ENCODE results near the gene CPE. TPM values are rescaled to one million over a fixed set of nuclear protein-coding genes. Genes with fewer than 3 reads are reported as not detected.

CPE gene
- total and polyA plus RNA-seq, 10 of the 15 experiments (the other 5 are each of a cell fraction or from before 2014, with no cell fraction given): 0.05 to 0.14 TPM; not detected in 8

- intact Hi-C loops (cut with micrococcal nuclease; ENCODE audit: unreplicated experiment): no loop called here
- POLR2A ChIA-PET: no interaction called here
- WGBS (ENCODE audit: insufficient coverage, insufficient replicate concordance, low lambda C conversion rate, missing lambda C conversion rate): 69% methylated on average over 5 of the region's 5 CpGs
- no peaks in the 10 kb centered on the region for H3K36me3 ChIP-seq (ENCODE audit: control insufficient read depth in 2 of 2, insufficient read depth in 2 of 2, low read length in 1 of 2)
- no peak overlapping the region for H3K9ac ChIP-seq (ENCODE audit: control insufficient read depth, insufficient read depth, low read length)
- H2AFZ ChIP-seq (ENCODE audit: control insufficient read depth, low read depth, low read length): no peak overlapping the region
- RAD21 ChIA-PET (ENCODE audit: unreplicated experiment): no interaction called here
- in situ Hi-C loops (cut with MboI): no loop called here
- CTCF ChIA-PET: interaction anchor here (0.6 to 1.1 kb wide), 6 partner anchors 19 to 435 kb away, joined by 3 to 4 read pairs (median 3); partner anchors contain the start of gene TMEM192
- H3K4me3 ChIP-seq: no peak overlapping the region
- DNase-seq (ENCODE audit: low read depth, low spot score) (no peak), FAIRE-seq (no peak), ATAC-seq (no peak)
- no peak overlapping the region for H3K27ac ChIP-seq (ENCODE audit: control insufficient read depth, insufficient read depth)
- no peaks in the 10 kb centered on the region; a peak in 1 of 4 replicates for H3K27me3 ChIP-seq (replicated peaks in 1 of 2; ENCODE audit: control insufficient read depth in 2 of 2, insufficient read depth in 2 of 2, low read length in 1 of 2)
- no peaks in the 10 kb centered on the region for H3K9me3 ChIP-seq (replicated peaks; ENCODE audit: control insufficient read depth, insufficient read depth, low read length)
- no peaks in the 10 kb centered on the region for H4K20me1 ChIP-seq (ENCODE audit: control insufficient read depth, insufficient read depth)
- no TSS peak for BruUV-seq (replicated peaks)
- no peaks in the 10 kb centered on the region for H3K79me2 ChIP-seq (ENCODE audit: control insufficient read depth, insufficient read depth, low read length)
- no peak overlapping the region for H3K4me2 ChIP-seq (ENCODE audit: control insufficient read depth, insufficient read depth)
- TF ChIP-seq EZH2 (IDR thresholded peaks at IDR 0.05; ENCODE audit: borderline replicate concordance, control insufficient read depth, low read depth, low read length): no peak
- TF ChIP-seq IKZF1 (conservative IDR thresholded peaks at IDR 0.05): no peak
- TF ChIP-seq NR2C1 (IDR thresholded peaks at IDR 0.05): no peak
- no peak for TF ChIP-seq EP300 (IDR thresholded peaks at IDR 0.05; ENCODE audit: borderline replicate concordance in 1 of 2, control insufficient read depth in 1 of 2, low read depth in 2 of 2, low read length in 2 of 2)
- no peak for TF ChIP-seq SMARCA5 (IDR thresholded peaks at IDR 0.05)
- no peak for TF ChIP-seq CREB1 (IDR thresholded peaks at IDR 0.05; ENCODE audit: low read depth)
- TF ChIP-seq RCOR1 (conservative IDR thresholded peaks at IDR 0.05; ENCODE audit: low read depth, low read length): no peak
- TF ChIP-seq SKIL (IDR thresholded peaks at IDR 0.05; ENCODE audit: low read depth, poor library complexity, severe bottlenecking): no peak
- TF ChIP-seq MEF2A (IDR thresholded peaks at IDR 0.05; ENCODE audit: insufficient read depth, low read depth, low read length): no peak
- TF ChIP-seq YBX1 (IDR thresholded peaks at IDR 0.05): no peak
- no peak for TF ChIP-seq POLR2A (IDR thresholded peaks at IDR 0.05; ENCODE audit: low read depth, low read length)
- no peak for TF ChIP-seq MTA2 (IDR thresholded peaks at IDR 0.05; ENCODE audit: low read depth)
- TF ChIP-seq RBBP5 (conservative IDR thresholded peaks at IDR 0.05): no peak
- no peaks in the 10 kb centered on the region for H3K4me1 ChIP-seq (ENCODE audit: control insufficient read depth, insufficient read depth, low read length)
- SMC1A ChIA-PET (ENCODE audit: uncharacterized antibody, unreplicated experiment): no interaction called here
These were observed 54.7 kb downstream of the CPE start for GRCh38 chr4:165433529-165433928.

Data from GM12878 (cell line).